ENCODE data around the gene SEMA6D.

The SEMA6D gene

DNA sequence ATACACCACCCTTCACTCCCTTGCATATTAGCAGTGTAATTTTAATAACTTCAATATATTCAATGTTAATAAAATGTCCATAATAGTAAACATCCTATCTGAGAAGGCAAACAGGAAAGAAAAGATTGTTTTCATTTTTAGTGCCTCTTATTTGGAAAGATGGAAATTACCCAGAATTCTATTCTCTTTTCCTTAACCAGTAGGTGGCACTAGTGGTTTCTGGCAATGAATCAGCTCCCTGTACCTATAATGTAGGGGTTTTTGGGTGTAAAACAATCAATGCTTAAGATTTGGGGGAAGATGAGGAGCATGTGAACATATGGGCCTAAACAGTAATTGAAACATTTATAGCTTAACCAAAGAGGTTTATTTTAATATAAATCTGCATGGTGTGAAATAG is 5.7 kb upstream of the SEMA6D start:
- DNase-seq = peak; percentile 32
- in situ Hi-C loops (cut with HindIII; ENCODE audit: low pct_ligation_motif_present, low pct_unique_long_range_greater_than_20kb, low sequenced_read_pairs) = no loop called here

DNA sequence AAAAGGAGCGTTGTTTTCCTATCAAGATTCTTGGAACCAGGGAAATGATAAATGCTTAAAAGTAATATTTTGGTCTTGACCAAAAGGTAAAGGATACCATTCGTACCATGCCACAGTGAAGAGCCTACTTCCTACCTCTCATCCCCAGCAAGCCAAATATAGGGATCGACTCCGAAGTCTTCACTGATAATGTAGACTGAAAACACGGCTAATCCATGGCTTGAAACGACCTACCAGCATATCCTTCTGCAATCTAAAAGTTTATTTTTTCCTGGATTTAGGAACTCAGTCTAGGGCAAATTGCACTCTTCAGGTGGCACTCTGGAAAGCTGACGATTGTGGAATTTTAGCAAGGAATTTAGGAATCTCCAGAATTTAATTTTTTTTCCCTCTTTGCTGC is 1.9 kb upstream of the SEMA6D start:
- DNase-seq = no peak
- in situ Hi-C loops (cut with HindIII; ENCODE audit: low pct_ligation_motif_present, low pct_unique_long_range_greater_than_20kb, low sequenced_read_pairs) = no loop called here

DNA sequence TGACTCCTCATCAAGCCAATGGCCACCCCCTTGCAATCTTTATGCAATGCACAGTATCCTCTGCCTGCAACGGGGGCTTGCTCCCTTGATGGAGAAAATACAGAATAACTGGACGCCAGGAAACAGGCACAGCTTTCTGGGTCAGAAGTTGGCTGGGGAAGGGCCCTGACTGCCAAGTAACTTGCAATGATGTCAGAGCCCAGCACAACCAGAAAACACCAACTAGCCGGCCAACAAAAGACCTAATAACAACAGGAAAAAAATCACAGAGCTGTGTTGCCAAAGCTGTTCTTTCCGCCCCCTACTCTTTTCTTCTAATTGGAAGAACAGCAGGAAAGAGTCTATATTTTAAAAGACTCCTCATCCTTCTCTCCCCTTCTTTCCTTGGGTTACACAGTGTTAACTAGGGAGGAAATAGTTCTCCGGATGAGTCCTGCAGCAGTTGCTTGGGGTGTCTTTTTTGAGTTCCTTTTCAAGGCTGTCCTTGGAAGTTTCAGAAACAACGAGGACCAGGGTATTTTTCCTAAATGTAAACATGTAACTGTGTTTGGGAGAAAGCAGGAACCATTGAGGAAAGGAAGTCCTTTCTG is 1.4 kb upstream of the SEMA6D start:
- in situ Hi-C loops (cut with HindIII; ENCODE audit: low pct_ligation_motif_present, low pct_unique_long_range_greater_than_20kb, low sequenced_read_pairs) = no loop called here
- DNase-seq = no peak

DNA sequence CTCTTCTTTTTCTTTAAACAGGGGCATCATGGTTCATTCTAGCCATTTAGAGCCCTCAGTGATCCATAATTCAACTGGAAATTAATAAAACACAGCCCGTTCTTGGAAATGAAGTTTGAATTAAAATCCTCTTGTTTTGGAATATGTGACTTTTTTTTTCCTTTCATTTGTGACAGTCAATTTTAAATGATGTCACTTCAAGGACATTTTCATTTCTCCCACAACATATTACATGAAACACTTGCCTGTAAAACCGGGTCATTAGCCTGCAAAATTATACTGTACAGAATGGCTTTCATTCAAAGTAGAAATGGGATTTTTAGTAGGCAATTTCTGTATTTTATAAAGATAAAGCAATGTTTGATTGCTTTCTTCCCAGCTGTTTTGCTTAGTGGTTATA is 789 bp upstream of the SEMA6D start:
- no peak for DNase-seq

DNA sequence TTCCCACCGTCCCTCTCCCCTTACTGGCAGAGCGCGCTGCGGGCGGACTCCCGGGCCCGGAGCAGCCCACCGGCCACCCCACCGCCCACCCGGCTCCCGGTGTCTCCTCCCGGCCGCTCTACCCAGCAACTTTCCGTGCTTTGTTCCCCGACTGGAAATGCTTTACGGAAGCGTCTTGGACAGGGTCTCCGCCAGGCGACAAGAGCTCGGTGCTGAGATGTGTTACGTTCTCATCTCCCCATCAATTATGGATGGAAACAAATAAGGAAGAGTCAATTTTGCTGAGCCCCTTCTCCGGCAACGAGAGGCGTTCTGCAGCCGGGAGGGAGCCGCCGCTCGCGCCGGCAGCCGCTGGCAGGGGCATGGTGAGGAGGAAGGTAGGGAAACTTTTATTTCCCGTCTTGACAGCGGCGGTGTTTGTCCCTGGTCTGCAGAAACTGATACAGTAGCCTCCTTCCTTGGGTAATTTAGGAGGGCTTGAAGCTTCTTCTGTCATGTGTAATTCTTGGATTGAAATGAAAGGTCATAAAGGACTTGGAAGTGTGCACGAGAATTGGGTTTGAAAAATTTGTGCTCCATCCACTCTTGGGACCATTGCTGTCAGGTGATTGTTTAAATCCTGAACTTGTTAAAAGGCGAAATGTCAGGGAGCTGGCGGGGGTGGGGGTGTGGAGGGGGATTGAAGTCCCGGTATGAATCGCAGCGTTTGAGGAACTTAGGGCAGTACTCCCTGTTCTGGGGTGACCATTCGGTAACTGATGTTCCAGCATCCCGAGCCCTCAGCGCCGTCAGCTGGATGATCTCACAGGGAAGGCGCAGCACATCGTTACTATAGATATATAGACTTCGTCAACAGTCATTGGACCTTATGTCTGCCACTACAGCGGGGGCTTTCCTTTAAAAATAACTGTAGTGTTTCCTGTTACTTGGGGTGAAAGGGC is 1.5 kb downstream of the SEMA6D start:
- in situ Hi-C loops (cut with HindIII; ENCODE audit: low pct_ligation_motif_present, low pct_unique_long_range_greater_than_20kb, low sequenced_read_pairs) = no loop called here
- DNase-seq = no peak

More for the DNA sequence above, 789 bp upstream of the SEMA6D start:
- in situ Hi-C loops (cut with HindIII; ENCODE audit: low pct_ligation_motif_present, low pct_unique_long_range_greater_than_20kb, low sequenced_read_pairs) = no loop called here

- in situ Hi-C loops (cut with HindIII; ENCODE audit: low pct_ligation_motif_present, low pct_unique_long_range_greater_than_20kb, low sequenced_read_pairs) = no loop called here
- DNase-seq = no peak
Observed at GRCh38 chr15:47719730-47720129, 2.4 kb downstream of the SEMA6D start.

GRCh38 chr15:47720555-47720954 is 3.2 kb downstream of the SEMA6D start:
- DNase-seq = no peak
- in situ Hi-C loops (cut with HindIII; ENCODE audit: low pct_ligation_motif_present, low pct_unique_long_range_greater_than_20kb, low sequenced_read_pairs) = no loop called here

DNA sequence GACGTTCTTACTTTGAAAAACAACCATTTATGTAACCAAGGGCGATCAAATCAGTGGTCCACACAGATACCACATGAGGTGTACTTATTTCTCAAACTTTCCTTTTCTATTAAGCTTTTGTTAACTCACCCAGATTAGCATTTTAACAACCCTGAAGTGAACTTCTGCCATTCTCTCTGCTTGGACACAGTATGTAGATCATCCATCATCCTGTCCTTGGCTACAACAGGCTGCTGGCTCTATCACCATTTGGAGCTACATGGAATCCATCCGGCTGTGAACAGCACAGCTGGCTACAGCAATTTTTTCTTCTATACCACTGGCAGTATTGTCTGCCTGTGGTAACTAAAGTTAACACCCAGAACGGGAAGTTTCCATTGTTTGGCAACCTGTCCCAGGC is 4.4 kb downstream of the SEMA6D start:
- no peak for DNase-seq
- in situ Hi-C loops (cut with HindIII; ENCODE audit: low pct_ligation_motif_present, low pct_unique_long_range_greater_than_20kb, low sequenced_read_pairs) = no loop called here

- in situ Hi-C loops (cut with HindIII; ENCODE audit: low pct_ligation_motif_present, low pct_unique_long_range_greater_than_20kb, low sequenced_read_pairs) = no loop called here
- no peak for DNase-seq
Observed at GRCh38 chr15:47724346-47724745, 7.0 kb downstream of the SEMA6D start.

DNA sequence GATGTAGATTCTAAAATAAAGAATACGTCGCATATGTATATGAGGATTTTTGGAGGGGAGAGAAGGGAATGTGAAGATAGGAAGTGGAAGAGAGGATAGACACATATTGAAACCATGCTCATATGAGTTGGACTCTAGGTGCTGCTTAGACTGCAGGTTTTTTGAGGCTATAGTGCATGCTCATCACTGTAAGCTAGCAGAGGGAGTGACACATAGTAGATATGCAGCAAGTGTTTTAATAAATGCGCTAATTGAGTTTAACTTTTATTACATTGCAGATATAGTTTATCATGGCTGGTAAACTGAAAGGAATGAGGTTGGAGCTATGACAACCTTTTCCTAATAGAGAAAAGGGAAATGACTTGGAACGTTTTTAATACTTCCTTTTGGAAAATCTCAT is 7.7 kb downstream of the SEMA6D start:
- DNase-seq = no peak
- in situ Hi-C loops (cut with HindIII; ENCODE audit: low pct_ligation_motif_present, low pct_unique_long_range_greater_than_20kb, low sequenced_read_pairs) = no loop called here

- no peak for DNase-seq
- in situ Hi-C loops (cut with HindIII; ENCODE audit: low pct_ligation_motif_present, low pct_unique_long_range_greater_than_20kb, low sequenced_read_pairs) = no loop called here
Observed at GRCh38 chr15:47725906-47726305, 8.6 kb downstream of the SEMA6D start.

DNA sequence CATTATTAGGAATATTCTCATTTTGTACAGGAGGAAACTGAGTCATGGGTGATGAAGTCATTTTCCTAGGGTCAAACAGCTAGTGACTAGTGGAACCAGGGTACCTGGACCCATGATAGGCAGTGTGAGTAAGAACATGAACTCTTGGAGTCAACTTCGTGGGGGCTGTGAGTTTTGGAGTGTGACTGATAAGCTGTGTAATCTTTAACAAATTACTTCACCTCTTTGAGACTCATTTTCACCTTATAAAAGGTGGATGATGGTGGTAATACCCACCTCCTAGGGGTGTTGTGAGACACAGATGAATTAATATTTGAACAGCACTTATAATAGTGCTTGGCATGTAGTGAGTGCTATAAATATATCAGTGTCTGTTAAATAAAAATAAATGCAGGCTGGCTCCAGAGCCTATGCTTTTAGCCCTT is 9.1 kb downstream of the SEMA6D start:
- DNase-seq = no peak
- in situ Hi-C loops (cut with HindIII; ENCODE audit: low pct_ligation_motif_present, low pct_unique_long_range_greater_than_20kb, low sequenced_read_pairs) = no loop called here

GRCh38 chr15:47727137-47727536 is 9.8 kb downstream of the SEMA6D start:
- in situ Hi-C loops (cut with HindIII; ENCODE audit: low pct_ligation_motif_present, low pct_unique_long_range_greater_than_20kb, low sequenced_read_pairs) = no loop called here
- DNase-seq = no peak

DNA sequence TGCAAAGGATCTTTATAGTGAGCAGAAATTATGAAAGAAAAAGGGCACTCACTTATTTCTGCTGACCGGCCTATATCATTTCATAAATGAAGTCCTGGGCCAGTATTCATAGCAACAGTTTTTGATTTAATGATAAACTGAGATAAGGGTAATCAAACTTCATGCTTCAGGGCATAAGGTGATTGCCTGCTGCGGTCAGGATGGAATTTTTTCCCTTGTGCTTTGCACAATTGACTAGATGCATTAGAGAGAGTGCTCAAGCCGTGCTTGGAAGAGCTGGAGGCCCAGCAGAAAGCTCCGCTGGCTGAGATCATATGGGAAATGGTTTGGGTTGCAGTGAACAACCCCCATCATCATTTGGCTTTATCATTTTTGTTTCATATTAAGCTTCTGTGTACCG is 10.4 kb downstream of the SEMA6D start:
- in situ Hi-C loops (cut with HindIII; ENCODE audit: low pct_ligation_motif_present, low pct_unique_long_range_greater_than_20kb, low sequenced_read_pairs) = no loop called here
- no peak for DNase-seq

GRCh38 chr15:47728426-47728825 is 11.1 kb downstream of the SEMA6D start:
- in situ Hi-C loops (cut with HindIII; ENCODE audit: low pct_ligation_motif_present, low pct_unique_long_range_greater_than_20kb, low sequenced_read_pairs) = no loop called here
- no peak for DNase-seq

DNA sequence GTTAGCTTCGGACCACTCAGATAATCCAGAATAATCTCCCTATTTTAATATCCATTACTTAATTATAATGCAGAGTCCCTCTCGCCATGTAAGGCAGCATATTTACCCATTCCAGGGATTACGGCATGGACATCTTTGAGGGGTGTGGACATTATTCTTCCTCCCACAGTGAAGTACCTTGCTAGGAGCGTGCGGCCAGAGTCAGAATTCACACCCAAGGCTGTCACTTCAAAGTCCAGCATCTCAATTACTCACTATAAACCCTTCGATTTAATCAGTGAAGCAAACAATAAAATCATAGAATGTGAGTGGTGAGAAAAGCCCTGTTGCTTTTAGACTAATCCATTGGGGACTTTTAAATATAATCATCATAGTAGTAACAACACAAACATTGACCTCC is 11.6 kb downstream of the SEMA6D start:
- no peak for DNase-seq
- in situ Hi-C loops (cut with HindIII; ENCODE audit: low pct_ligation_motif_present, low pct_unique_long_range_greater_than_20kb, low sequenced_read_pairs) = no loop called here

GRCh38 chr15:47731230-47731629 is 13.9 kb downstream of the SEMA6D start:
- DNase-seq = no peak
- in situ Hi-C loops (cut with HindIII; ENCODE audit: low pct_ligation_motif_present, low pct_unique_long_range_greater_than_20kb, low sequenced_read_pairs) = no loop called here

GRCh38 chr15:47732248-47732647 is 14.9 kb downstream of the SEMA6D start:
- DNase-seq = no peak
- in situ Hi-C loops (cut with HindIII; ENCODE audit: low pct_ligation_motif_present, low pct_unique_long_range_greater_than_20kb, low sequenced_read_pairs) = no loop called here

GRCh38 chr15:47733085-47733484 is 15.8 kb downstream of the SEMA6D start:
- in situ Hi-C loops (cut with HindIII; ENCODE audit: low pct_ligation_motif_present, low pct_unique_long_range_greater_than_20kb, low sequenced_read_pairs) = no loop called here
- no peak for DNase-seq

DNA sequence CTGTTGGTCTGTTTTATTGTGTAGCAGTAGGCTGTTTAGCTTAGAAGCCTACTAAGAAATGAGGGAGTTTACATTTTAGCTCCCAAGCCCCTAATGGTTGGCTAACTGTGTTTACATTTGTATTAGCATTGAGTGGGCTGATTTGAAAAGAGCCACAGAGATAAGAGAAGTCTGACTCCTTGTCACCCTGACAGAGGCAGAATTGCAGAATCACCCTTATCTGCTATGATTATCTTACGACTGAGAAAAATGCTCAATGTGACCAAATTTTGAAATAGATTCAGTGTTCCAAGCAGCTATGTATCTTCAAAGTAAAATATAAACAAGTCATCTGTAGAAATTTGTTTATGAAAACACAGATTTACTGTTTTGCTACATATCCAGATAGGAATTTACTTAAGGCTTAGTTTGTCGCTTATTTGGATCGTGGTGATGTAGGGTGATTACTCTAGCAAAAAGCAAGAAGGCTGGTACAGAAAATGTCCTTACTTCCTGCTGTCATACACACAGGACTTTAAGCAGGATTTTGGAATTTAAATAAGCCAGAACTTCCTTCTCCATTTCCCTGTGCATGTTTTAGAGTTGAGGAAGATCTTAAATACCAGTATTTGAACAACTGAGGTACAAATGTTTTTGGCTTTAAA is 19.0 kb downstream of the SEMA6D start:
- no peak for DNase-seq
- in situ Hi-C loops (cut with HindIII; ENCODE audit: low pct_ligation_motif_present, low pct_unique_long_range_greater_than_20kb, low sequenced_read_pairs) = no loop called here
